HepG2 (cell line): Measurements from ENCODE around the gene ZNF548. TPM values are rescaled to one million over a fixed set of nuclear protein-coding genes. Genes with fewer than 3 reads are reported as not detected.
A peak's percentile ranks its signal among the peaks of the same experiment; 100 is the strongest.

ENCODE experiments used
- AGO2 ChIP-seq: fragments of 200-400 bp; formaldehyde crosslinking; optimal IDR thresholded peaks from 2 replicates; pipeline ENCODE3; 2017; ENCODE audit warnings: mild to moderate bottlenecking, low read depth, low read length, moderate library complexity
- ATF7-NPFF ChIP-seq: sonication (generic); formaldehyde crosslinking; IDR thresholded peaks from 2 replicates; pipeline ENCODE4 v1.8.1; 2023; ENCODE audit warnings: mild to moderate bottlenecking, low read depth, missing genetic modification reagents, moderate library complexity
- ELF1 ChIP-seq: sonication (generic); formaldehyde crosslinking; IDR thresholded peaks from 2 replicates; pipeline ENCODE4 v1.4.0; 2020; ENCODE audit warnings: missing genetic modification reagents
- FOXM1 ChIP-seq: sonication (generic); formaldehyde crosslinking; IDR thresholded peaks from 2 replicates; pipeline ENCODE4 v1.5.0; 2020; ENCODE audit warnings: missing genetic modification reagents
- GFI1 ChIP-seq: sonication (generic); formaldehyde crosslinking; IDR thresholded peaks from 2 replicates; pipeline ENCODE4 v1.5.0; 2020; ENCODE audit warnings: missing genetic modification reagents, mild to moderate bottlenecking, borderline replicate concordance
- HDAC6 ChIP-seq: fragments of 200-600 bp; sonication (generic); IDR thresholded peaks from 2 replicates; pipeline ENCODE4 v1.7.0; 2017; ENCODE audit warnings: mild to moderate bottlenecking, antibody characterized with exemption, low read length, low read depth
- HNF4G ChIP-seq, 2 experiments: sonication (generic) in 1 of 2; formaldehyde crosslinking in 1 of 2; IDR thresholded peaks; 2 replicates each; pipeline versions ENCODE4 v1.4.0 to v1.6.1; 2011 to 2020; ENCODE audit warnings: borderline replicate concordance in 2 of 2, low read depth in 2 of 2, mild to moderate bottlenecking in 2 of 2, low read length in 1 of 2, missing genetic modification reagents in 1 of 2, moderate library complexity in 1 of 2
- HNRNPL ChIP-seq: fragments of 200-400 bp; formaldehyde crosslinking; IDR thresholded peaks from 2 replicates; pipeline ENCODE4 v1.6.1; 2017; ENCODE audit warnings: mild to moderate bottlenecking, low read depth, low read length
- JDP2 ChIP-seq: sonication (generic); formaldehyde crosslinking; IDR thresholded peaks from 2 replicates; pipeline ENCODE4 v1.8.1; 2022; ENCODE audit warnings: missing genetic modification reagents, borderline replicate concordance
- POLR2G ChIP-seq: fragments of 200-400 bp; formaldehyde crosslinking; IDR thresholded peaks from 2 replicates; pipeline ENCODE4 v1.6.1; 2018; ENCODE audit warnings: mild to moderate bottlenecking, low read depth, low read length, moderate library complexity
- PRPF4 ChIP-seq: fragments of 200-400 bp; formaldehyde crosslinking; IDR thresholded peaks from 2 replicates; pipeline ENCODE4 v1.6.1; 2016; ENCODE audit warnings: low read length, low read depth; ENCODE audit not compliant: poor library complexity, severe bottlenecking
- TFAP4 ChIP-seq: sonication (generic); IDR thresholded peaks from 2 replicates; pipeline ENCODE4 v1.6.1; 2016; ENCODE audit warnings: low read depth, borderline replicate concordance
- ZBTB42 ChIP-seq: sonication (generic); formaldehyde crosslinking; IDR thresholded peaks from 2 replicates; pipeline ENCODE4 v1.5.0; 2020; ENCODE audit warnings: mild to moderate bottlenecking, missing genetic modification reagents
- ZIK1 ChIP-seq: sonication (generic); formaldehyde crosslinking; IDR thresholded peaks from 2 replicates; pipeline ENCODE4 v1.5.0; 2020; ENCODE audit warnings: mild to moderate bottlenecking, low read depth, missing genetic modification reagents, borderline replicate concordance
- ZNF44 ChIP-seq: sonication (generic); formaldehyde crosslinking; IDR thresholded peaks from 2 replicates; pipeline ENCODE4 v1.5.1; 2020; ENCODE audit warnings: mild to moderate bottlenecking, missing genetic modification reagents
- ZNF451 ChIP-seq: sonication (generic); formaldehyde crosslinking; IDR thresholded peaks from 2 replicates; pipeline ENCODE4 v1.5.0; 2020; ENCODE audit warnings: mild to moderate bottlenecking, missing genetic modification reagents
- ZNF781 ChIP-seq: sonication (generic); formaldehyde crosslinking; IDR thresholded peaks from 2 replicates; pipeline ENCODE4 v1.5.1; 2020; ENCODE audit warnings: borderline replicate concordance, mild to moderate bottlenecking, missing genetic modification reagents; ENCODE audit errors: not compliant biosample characterization
- polyA plus RNA-seq, 8 experiments: library from polyadenylated mRNA; depleted of rRNA in 3 of 8; stranded (reverse) in 7 of 8; unstranded in 1 of 8; fragments of >200 nt; fragmentation: Illumina TruSeq in 4 of 8; extraction: Trizol in 4 of 8; gene quantifications; 2 replicates each; pipeline versions ENCODE4 v1.2.1 to v1.2.3, GENCODE V29; 2011 to 2016; ENCODE audit warnings: low read depth in 4 of 8, missing spikeins in 1 of 8, mixed read lengths in 1 of 8; ENCODE audit not compliant: insufficient read depth in 1 of 8
- total RNA-seq, 5 experiments: library from RNA; depleted of rRNA; stranded (reverse); fragments of >200 nt; fragmentation: Illumina TruSeq; extraction: Trizol; gene quantifications; 2 replicates each; pipeline ENCODE4 v1.2.3, GENCODE V29; 2016; ENCODE audit warnings: low read depth in 1 of 5
- TF ChIP-seq, protein P1 (sequence below): sonication (generic); formaldehyde crosslinking; IDR thresholded peaks from 2 replicates; pipeline ENCODE4 v1.5.0; 2020; ENCODE audit warnings: missing genetic modification reagents
- TF ChIP-seq, protein P2 (sequence below): sonication (generic); formaldehyde crosslinking; IDR thresholded peaks from 2 replicates; pipeline ENCODE4 v1.4.0; 2020; ENCODE audit warnings: mild to moderate bottlenecking, low read depth, missing genetic modification reagents
- TF ChIP-seq, protein P3 (sequence below): sonication (generic); formaldehyde crosslinking; IDR thresholded peaks from 2 replicates; pipeline ENCODE4; 2020; ENCODE audit warnings: missing genetic modification reagents, mild to moderate bottlenecking, borderline replicate concordance
- TF ChIP-seq, protein P4 (sequence below): sonication (generic); formaldehyde crosslinking; IDR thresholded peaks from 2 replicates; pipeline ENCODE4 v1.5.1; 2020; ENCODE audit warnings: missing genetic modification reagents, mild to moderate bottlenecking, borderline replicate concordance

ZNF548 gene
- total and polyA plus RNA-seq, 2 of the 13 experiments (the other 11 are each of a cell fraction or from before 2014, with no cell fraction given): 19.6 to 24.9 TPM

DNA sequence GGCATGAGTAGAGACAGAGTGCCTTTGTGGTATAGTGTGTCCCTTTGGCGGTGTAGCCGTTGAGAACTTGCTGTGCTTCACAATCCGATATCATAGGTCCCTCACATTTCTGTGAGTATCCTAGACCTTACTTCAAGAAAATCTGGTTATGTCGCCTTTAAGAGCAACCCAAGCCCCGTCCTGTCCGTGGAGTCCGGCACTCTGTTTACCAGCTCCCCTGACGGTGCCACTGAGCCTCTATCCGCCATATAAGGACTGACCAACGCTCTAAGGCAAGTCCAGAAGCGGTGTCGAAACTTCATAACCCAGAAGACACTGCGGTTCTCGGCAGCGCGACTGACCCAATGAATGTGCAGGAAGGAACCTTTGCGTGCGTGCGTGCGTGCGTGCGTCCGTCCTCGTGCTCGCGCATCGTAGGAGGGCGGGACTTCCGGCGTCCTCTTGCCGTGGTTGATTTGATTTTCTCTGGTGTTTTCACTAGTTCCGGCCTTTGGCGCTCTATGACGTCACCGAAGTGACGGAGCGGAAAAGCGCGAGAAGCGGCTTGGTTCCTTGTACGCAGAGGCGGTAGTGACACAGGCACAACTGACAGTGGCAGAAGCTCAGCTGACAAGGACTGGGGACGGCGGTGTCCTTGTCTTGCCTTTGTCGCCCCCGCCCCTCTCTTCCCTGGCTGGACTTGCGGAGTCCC lies 26.5 kb upstream of the ZNF548 start, which contains the start of the genes TRAPPC2B and ZNF547 (continued):
- TF ChIP-seq GFI1 (CRISPR knock-in tag): 0 out of 2 replicates have a peak, but pooled peaks have one; percentile 3
- peak; percentile 85 for TF ChIP-seq POLR2G
- TF ChIP-seq, protein P1, sequence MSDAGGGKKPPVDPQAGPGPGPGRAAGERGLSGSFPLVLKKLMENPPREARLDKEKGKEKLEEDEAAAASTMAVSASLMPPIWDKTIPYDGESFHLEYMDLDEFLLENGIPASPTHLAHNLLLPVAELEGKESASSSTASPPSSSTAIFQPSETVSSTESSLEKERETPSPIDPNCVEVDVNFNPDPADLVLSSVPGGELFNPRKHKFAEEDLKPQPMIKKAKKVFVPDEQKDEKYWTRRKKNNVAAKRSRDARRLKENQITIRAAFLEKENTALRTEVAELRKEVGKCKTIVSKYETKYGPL (CRISPR knock-in tag): no peak
- TF ChIP-seq JDP2 (CRISPR knock-in tag): no peak
- TF ChIP-seq ZNF781 (CRISPR knock-in tag): peak; percentile 32
- TF ChIP-seq HDAC6: no peak
- TF ChIP-seq ATF7-NPFF (CRISPR knock-in tag): no peak
- TF ChIP-seq ELF1 (CRISPR knock-in tag): peak; percentile 92
- TF ChIP-seq PRPF4: no peak
- TF ChIP-seq TFAP4: peak; percentile 17; the same call in 1 of the 2 replicates
- 0 out of 2 replicates have a peak, but pooled peaks have one; percentile 50 for TF ChIP-seq ZIK1
- TF ChIP-seq HNF4G (IDR thresholded peaks at IDR 0.05; ENCODE audit: borderline replicate concordance, low read depth, low read length): peak; percentile 2; the same call in 1 of the 2 replicates
- no peak for TF ChIP-seq HNF4G (CRISPR knock-in tag; IDR thresholded peaks at IDR 0.05; ENCODE audit: borderline replicate concordance, low read depth)
- TF ChIP-seq, protein P2, sequence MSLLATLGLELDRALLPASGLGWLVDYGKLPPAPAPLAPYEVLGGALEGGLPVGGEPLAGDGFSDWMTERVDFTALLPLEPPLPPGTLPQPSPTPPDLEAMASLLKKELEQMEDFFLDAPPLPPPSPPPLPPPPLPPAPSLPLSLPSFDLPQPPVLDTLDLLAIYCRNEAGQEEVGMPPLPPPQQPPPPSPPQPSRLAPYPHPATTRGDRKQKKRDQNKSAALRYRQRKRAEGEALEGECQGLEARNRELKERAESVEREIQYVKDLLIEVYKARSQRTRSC (CRISPR knock-in tag): 0 out of 2 replicates have a peak, but pooled peaks have one; percentile 78
- 0 out of 2 replicates have a peak, but pooled peaks have one; percentile 46 for TF ChIP-seq ZBTB42
- TF ChIP-seq ZNF44 (CRISPR knock-in tag): peak; percentile 85; the same call in 1 of the 2 replicates
- TF ChIP-seq AGO2: no peak
- no peak for TF ChIP-seq FOXM1 (CRISPR knock-in tag)
- TF ChIP-seq, protein P3, sequence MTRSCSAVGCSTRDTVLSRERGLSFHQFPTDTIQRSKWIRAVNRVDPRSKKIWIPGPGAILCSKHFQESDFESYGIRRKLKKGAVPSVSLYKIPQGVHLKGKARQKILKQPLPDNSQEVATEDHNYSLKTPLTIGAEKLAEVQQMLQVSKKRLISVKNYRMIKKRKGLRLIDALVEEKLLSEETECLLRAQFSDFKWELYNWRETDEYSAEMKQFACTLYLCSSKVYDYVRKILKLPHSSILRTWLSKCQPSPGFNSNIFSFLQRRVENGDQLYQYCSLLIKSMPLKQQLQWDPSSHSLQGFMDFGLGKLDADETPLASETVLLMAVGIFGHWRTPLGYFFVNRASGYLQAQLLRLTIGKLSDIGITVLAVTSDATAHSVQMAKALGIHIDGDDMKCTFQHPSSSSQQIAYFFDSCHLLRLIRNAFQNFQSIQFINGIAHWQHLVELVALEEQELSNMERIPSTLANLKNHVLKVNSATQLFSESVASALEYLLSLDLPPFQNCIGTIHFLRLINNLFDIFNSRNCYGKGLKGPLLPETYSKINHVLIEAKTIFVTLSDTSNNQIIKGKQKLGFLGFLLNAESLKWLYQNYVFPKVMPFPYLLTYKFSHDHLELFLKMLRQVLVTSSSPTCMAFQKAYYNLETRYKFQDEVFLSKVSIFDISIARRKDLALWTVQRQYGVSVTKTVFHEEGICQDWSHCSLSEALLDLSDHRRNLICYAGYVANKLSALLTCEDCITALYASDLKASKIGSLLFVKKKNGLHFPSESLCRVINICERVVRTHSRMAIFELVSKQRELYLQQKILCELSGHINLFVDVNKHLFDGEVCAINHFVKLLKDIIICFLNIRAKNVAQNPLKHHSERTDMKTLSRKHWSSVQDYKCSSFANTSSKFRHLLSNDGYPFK: peak; percentile 89
- TF ChIP-seq HNRNPL: no peak
- TF ChIP-seq, protein P4, sequence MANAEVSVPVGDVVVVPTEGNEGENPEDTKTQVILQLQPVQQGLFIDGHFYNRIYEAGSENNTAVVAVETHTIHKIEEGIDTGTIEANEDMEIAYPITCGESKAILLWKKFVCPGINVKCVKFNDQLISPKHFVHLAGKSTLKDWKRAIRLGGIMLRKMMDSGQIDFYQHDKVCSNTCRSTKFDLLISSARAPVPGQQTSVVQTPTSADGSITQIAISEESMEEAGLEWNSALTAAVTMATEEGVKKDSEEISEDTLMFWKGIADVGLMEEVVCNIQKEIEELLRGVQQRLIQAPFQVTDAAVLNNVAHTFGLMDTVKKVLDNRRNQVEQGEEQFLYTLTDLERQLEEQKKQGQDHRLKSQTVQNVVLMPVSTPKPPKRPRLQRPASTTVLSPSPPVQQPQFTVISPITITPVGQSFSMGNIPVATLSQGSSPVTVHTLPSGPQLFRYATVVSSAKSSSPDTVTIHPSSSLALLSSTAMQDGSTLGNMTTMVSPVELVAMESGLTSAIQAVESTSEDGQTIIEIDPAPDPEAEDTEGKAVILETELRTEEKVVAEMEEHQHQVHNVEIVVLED (CRISPR knock-in tag): peak; percentile 100
- TF ChIP-seq ZNF451 (CRISPR knock-in tag): 0 out of 2 replicates have a peak, but pooled peaks have one; percentile 3
